ENCODE results near the gene TRAF7. TPM values are rescaled to one million over a fixed set of nuclear protein-coding genes. Genes with fewer than 3 reads are reported as not detected.

The TRAF7 gene
- total and polyA plus RNA-seq, 2 of the 13 experiments (the other 11 are each of a cell fraction or from before 2014, with no cell fraction given) = 47.9 to 65.6 TPM

DNA sequence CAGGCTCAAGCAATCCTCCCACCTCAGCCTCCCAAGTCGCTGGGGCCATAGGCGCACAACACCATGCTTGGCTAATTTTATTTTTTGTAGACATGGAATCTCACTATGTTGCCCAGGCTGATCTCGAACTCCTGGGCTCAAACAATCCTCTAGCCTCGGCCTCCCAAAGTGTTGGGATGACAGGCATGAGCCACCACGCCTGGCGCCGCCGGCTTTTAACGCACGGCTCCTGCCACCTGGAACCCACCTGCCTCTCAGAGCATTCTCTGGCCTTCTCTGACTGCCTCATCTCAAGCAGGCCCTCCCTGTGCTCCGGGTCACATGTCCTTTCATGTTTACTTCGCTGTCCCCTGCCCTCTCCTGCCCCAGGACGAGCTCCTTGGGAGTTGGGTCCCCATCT is 30.5 kb downstream of the TRAF7 start:
- no peaks in the 10 kb centered on the region for H3K79me2 ChIP-seq (ENCODE audit: insufficient read depth, low read length)
- no peak overlapping the region for H3K27ac ChIP-seq (ENCODE audit: extremely low read length, insufficient read depth, low read length)
- H4K20me1 ChIP-seq (ENCODE audit: insufficient read depth, low read length) = no peaks in the 10 kb centered on the region
- H3K27me3 ChIP-seq (ENCODE audit: control insufficient read depth in 1 of 2, insufficient read depth in 2 of 2, low read length in 2 of 2) = no peaks in the 10 kb centered on the region
- no peaks in the 10 kb centered on the region for H3K36me3 ChIP-seq (replicated peaks in 1 of 2; ENCODE audit: control insufficient read depth in 1 of 2, insufficient read depth in 2 of 2, low read length in 2 of 2)
- ChIA-PET CTCF (ENCODE audit: low intra/inter-chr PET ratio, low total read pairs) (no interaction called here), POLR2A (no interaction called here)
- no peaks in the 10 kb centered on the region for H3K9me3 ChIP-seq (ENCODE audit: low read length)
- FAIRE-seq (no peak), ATAC-seq (no peak), DNase-seq (ENCODE audit: low spot score) (no peak)
- 81% methylated on average over 13 of the region's 13 CpGs for WGBS (ENCODE audit: low lambda C conversion rate)
- H3K4me3 ChIP-seq (replicated peaks in 1 of 3; ENCODE audit: insufficient read depth in 1 of 3, low read depth in 2 of 3, low read length in 3 of 3) = no peak overlapping the region
- H3K4me2 ChIP-seq (ENCODE audit: low read depth, low read length) = no peak overlapping the region
- H3K4me1 ChIP-seq (ENCODE audit: insufficient read depth, low read length) = peaks cover 35% of the 10 kb centered on the region
- intact Hi-C loops (cut with micrococcal nuclease; ENCODE audit: unreplicated experiment) = no loop called here
- no peak overlapping the region for H3K9ac ChIP-seq (ENCODE audit: insufficient read depth, low read depth, low read length)
- no TSS peak for BruUV-seq (replicated peaks)
- no peak for TF ChIP-seq TOE1 (CRISPR knock-in tag; IDR thresholded peaks at IDR 0.05)
- TF ChIP-seq, protein P1, sequence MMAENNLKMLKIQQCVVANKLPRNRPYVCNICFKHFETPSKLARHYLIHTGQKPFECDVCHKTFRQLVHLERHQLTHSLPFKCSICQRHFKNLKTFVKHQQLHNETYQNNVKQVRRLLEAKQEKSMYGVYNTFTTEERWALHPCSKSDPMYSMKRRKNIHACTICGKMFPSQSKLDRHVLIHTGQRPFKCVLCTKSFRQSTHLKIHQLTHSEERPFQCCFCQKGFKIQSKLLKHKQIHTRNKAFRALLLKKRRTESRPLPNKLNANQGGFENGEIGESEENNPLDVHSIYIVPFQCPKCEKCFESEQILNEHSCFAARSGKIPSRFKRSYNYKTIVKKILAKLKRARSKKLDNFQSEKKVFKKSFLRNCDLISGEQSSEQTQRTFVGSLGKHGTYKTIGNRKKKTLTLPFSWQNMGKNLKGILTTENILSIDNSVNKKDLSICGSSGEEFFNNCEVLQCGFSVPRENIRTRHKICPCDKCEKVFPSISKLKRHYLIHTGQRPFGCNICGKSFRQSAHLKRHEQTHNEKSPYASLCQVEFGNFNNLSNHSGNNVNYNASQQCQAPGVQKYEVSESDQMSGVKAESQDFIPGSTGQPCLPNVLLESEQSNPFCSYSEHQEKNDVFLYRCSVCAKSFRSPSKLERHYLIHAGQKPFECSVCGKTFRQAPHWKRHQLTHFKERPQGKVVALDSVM (CRISPR knock-in tag; IDR thresholded peaks at IDR 0.05) = peak; percentile 70; the same call in 1 of the 2 replicates
- in situ Hi-C loops (cut with HindIII; ENCODE audit: extremely low pct_ligation_motif_present, low pct_unique_long_range_greater_than_20kb) = no loop called here
- no peak overlapping the region for H2AFZ ChIP-seq (ENCODE audit: low read length)

DNA sequence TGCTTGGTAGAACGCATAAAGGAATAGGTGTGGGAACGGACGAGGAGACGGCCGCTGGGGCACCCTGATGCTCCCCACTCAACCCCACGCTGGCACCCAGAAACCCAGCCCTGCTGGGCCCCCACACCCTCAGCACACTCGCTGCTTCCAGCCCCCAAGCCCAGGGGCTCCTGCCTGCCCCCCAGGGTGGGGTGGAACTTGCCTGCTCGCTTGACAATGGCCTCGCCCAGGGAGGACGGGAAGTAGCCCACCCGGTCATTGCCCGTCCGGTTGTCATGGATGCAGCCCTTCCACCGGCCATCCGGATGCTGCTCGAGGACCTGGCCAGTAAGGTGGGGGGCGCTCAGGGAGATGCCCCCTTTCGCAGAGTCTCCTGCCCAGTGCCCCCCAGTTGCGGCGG is 30.9 kb downstream of the TRAF7 start:
- H3K27ac ChIP-seq (ENCODE audit: extremely low read length, insufficient read depth, low read length) = no peak overlapping the region
- 98% methylated on average over 7 of the region's 20 CpGs for WGBS (ENCODE audit: low lambda C conversion rate)
- no peak overlapping the region for H2AFZ ChIP-seq (ENCODE audit: low read length)
- DNase-seq (ENCODE audit: low spot score) = no peak
- no peaks in the 10 kb centered on the region for H3K9me3 ChIP-seq (ENCODE audit: low read length)
- H4K20me1 ChIP-seq (ENCODE audit: insufficient read depth, low read length) = no peaks in the 10 kb centered on the region
- ATAC-seq = no peak
- in situ Hi-C loops (cut with HindIII; ENCODE audit: extremely low pct_ligation_motif_present, low pct_unique_long_range_greater_than_20kb) = no loop called here
- FAIRE-seq = no peak
- H3K4me2 ChIP-seq (ENCODE audit: low read depth, low read length) = no peak overlapping the region
- TF ChIP-seq YEATS2 (CRISPR knock-in tag; IDR thresholded peaks at IDR 0.05; ENCODE audit: borderline replicate concordance) = no peak
- no peak for TF ChIP-seq ZNF451 (CRISPR knock-in tag; IDR thresholded peaks at IDR 0.05)
- no peak for TF ChIP-seq ZNF773 (CRISPR knock-in tag; IDR thresholded peaks at IDR 0.05; ENCODE audit: borderline replicate concordance)
- TF ChIP-seq ZNF558 (CRISPR knock-in tag; IDR thresholded peaks at IDR 0.05; ENCODE audit: borderline replicate concordance) = no peak
- no peak for TF ChIP-seq TARDBP (CRISPR knock-in tag; IDR thresholded peaks at IDR 0.05)
- TF ChIP-seq, protein P2, sequence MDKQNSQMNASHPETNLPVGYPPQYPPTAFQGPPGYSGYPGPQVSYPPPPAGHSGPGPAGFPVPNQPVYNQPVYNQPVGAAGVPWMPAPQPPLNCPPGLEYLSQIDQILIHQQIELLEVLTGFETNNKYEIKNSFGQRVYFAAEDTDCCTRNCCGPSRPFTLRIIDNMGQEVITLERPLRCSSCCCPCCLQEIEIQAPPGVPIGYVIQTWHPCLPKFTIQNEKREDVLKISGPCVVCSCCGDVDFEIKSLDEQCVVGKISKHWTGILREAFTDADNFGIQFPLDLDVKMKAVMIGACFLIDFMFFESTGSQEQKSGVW (CRISPR knock-in tag; IDR thresholded peaks at IDR 0.05; ENCODE audit: borderline replicate concordance) = no peak
- TF ChIP-seq NFE2L1 (CRISPR knock-in tag; IDR thresholded peaks at IDR 0.05; ENCODE audit: borderline replicate concordance) = no peak
- peaks cover 40% of the 10 kb centered on the region for H3K4me1 ChIP-seq (ENCODE audit: insufficient read depth, low read length)
- no peak overlapping the region for H3K9ac ChIP-seq (ENCODE audit: insufficient read depth, low read depth, low read length)
- H3K79me2 ChIP-seq (ENCODE audit: insufficient read depth, low read length) = no peaks in the 10 kb centered on the region
- no peaks in the 10 kb centered on the region for H3K27me3 ChIP-seq (ENCODE audit: control insufficient read depth in 1 of 2, insufficient read depth in 2 of 2, low read length in 2 of 2)
- H3K36me3 ChIP-seq (replicated peaks in 1 of 2; ENCODE audit: control insufficient read depth in 1 of 2, insufficient read depth in 2 of 2, low read length in 2 of 2) = no peaks in the 10 kb centered on the region
- POLR2A ChIA-PET = no interaction called here
- no peak overlapping the region for H3K4me3 ChIP-seq (replicated peaks in 1 of 3; ENCODE audit: insufficient read depth in 1 of 3, low read depth in 2 of 3, low read length in 3 of 3)
- CTCF ChIA-PET (ENCODE audit: low intra/inter-chr PET ratio, low total read pairs) = no interaction called here
- no TSS peak for BruUV-seq (replicated peaks)
- intact Hi-C loops (cut with micrococcal nuclease; ENCODE audit: unreplicated experiment) = no loop called here
